Liver (tissue), 8 donors: ENCODE results near the gene CCR5AS.

ENCODE experiments used
- DNase-seq: peaks from one replicate; pipeline ENCODE4 v3.0.0-alpha.2; 2017; ENCODE audit warnings: low spot score
- H3K27ac ChIP-seq, 2 donors: one replicate each; pipeline ENCODE4 v1.7.0; 2013; ENCODE audit warnings: inconsistent platforms in 2 of 2, low read length in 2 of 2, control low read depth in 1 of 2, low read depth in 1 of 2, mild to moderate bottlenecking in 1 of 2
- H3K27me3 ChIP-seq, 4 donors: one replicate each; pipeline versions ENCODE4 v1.6.1 to v1.7.0; 2013; ENCODE audit warnings: low read length in 3 of 4, inconsistent platforms in 1 of 4, mild to moderate bottlenecking in 1 of 4, moderate library complexity in 1 of 4; ENCODE audit not compliant: control insufficient read depth in 4 of 4, insufficient read depth in 4 of 4
- H3K36me3 ChIP-seq, 4 donors: one replicate each; pipeline versions ENCODE4 v1.6.1 to v1.7.0; 2013; ENCODE audit warnings: low read length in 3 of 4, mild to moderate bottlenecking in 3 of 4, low read depth in 1 of 4, moderate library complexity in 1 of 4; ENCODE audit not compliant: control insufficient read depth in 4 of 4, insufficient read depth in 3 of 4
- H3K4me1 ChIP-seq, 4 donors: one replicate each; pipeline versions ENCODE4 v1.6.1 to v1.7.0; 2013; ENCODE audit warnings: low read length in 3 of 4, mild to moderate bottlenecking in 3 of 4, moderate library complexity in 1 of 4; ENCODE audit not compliant: control insufficient read depth in 4 of 4, insufficient read depth in 4 of 4
- H3K4me3 ChIP-seq, 3 donors: one replicate each; pipeline versions ENCODE4 v1.6.1 to v1.7.0; 2013; ENCODE audit warnings: low read length in 3 of 3, control low read depth in 1 of 3, low read depth in 1 of 3, mild to moderate bottlenecking in 1 of 3
- H3K9ac ChIP-seq, 2 donors: one replicate each; pipeline ENCODE4 v1.7.0; 2013; ENCODE audit warnings: low read length in 2 of 2, mild to moderate bottlenecking in 2 of 2, moderate library complexity in 2 of 2, control low read depth in 1 of 2, low read depth in 1 of 2
- H3K9me3 ChIP-seq, 4 donors: one replicate each; pipeline versions ENCODE4 v1.6.1 to v1.7.0; 2013; ENCODE audit warnings: low read length in 3 of 4; ENCODE audit not compliant: control insufficient read depth in 4 of 4
- ATF3 ChIP-seq: IDR thresholded peaks from 2 replicates; pipeline ENCODE4 v1.6.1; 2016; ENCODE audit warnings: antibody characterized with exemption
- CTCF ChIP-seq: fragments of 150-350 bp; IDR thresholded peaks from 2 replicates; pipeline ENCODE4 v1.5.1; 2017; ENCODE audit warnings: improper control_type of control experiment, low read depth, low read length; ENCODE audit not compliant: missing input control
- EGR1 ChIP-seq, 2 donors: IDR thresholded peaks; 2 replicates each; pipeline ENCODE4 v1.6.1; 2016 to 2018; ENCODE audit warnings: antibody characterized with exemption in 2 of 2, low read depth in 2 of 2
- FOXA2 ChIP-seq: IDR thresholded peaks from 2 replicates; pipeline ENCODE4 v1.6.1; 2016; ENCODE audit warnings: antibody characterized with exemption
- GABPA ChIP-seq, 2 donors: IDR thresholded peaks in 1 of 2; conservative IDR thresholded peaks in 1 of 2; 2 replicates each; pipeline ENCODE4 v1.6.1; 2016; ENCODE audit warnings: antibody characterized with exemption in 2 of 2, mild to moderate bottlenecking in 1 of 2, moderate library complexity in 1 of 2
- HNF4A ChIP-seq, 2 donors: conservative IDR thresholded peaks; 2 replicates each; pipeline ENCODE4 v1.6.1; 2016; ENCODE audit warnings: antibody characterized with exemption in 2 of 2, mild to moderate bottlenecking in 2 of 2
- JUND ChIP-seq, 2 donors: IDR thresholded peaks; 2 replicates each; pipeline ENCODE4 v1.6.1; 2016; ENCODE audit warnings: antibody characterized with exemption in 2 of 2
- RAD21 ChIP-seq, 2 donors: IDR thresholded peaks; 2 replicates each; pipeline ENCODE4 v1.6.1; 2016; ENCODE audit warnings: antibody characterized with exemption in 2 of 2, mild to moderate bottlenecking in 2 of 2
- REST ChIP-seq: IDR thresholded peaks from 2 replicates; pipeline ENCODE4 v1.6.1; 2016; ENCODE audit warnings: antibody characterized with exemption, mild to moderate bottlenecking
- SP1 ChIP-seq: IDR thresholded peaks from 2 replicates; pipeline ENCODE4 v1.6.1; 2018; ENCODE audit warnings: antibody characterized with exemption, mild to moderate bottlenecking
- YY1 ChIP-seq: IDR thresholded peaks from 2 replicates; pipeline ENCODE4 v1.6.1; 2016; ENCODE audit warnings: antibody characterized with exemption, mild to moderate bottlenecking
- ZBTB33 ChIP-seq: IDR thresholded peaks from 2 replicates; pipeline ENCODE4 v1.6.1; 2016; ENCODE audit warnings: antibody characterized with exemption
- WGBS: extraction: QIAGEN DNeasy Blood & Tissue Kit; methylation state at CpG from one replicate; pipeline ENCODE4 v1.1.7; 2013; 5-methylcytosine and 5-hydroxymethylcytosine counted together
- donor health status: healthy.
- donor health status: healthy.
- donor health status: healthy.
- donor health status: healthy.
- donor health status: healthy.

The CCR5AS gene

GRCh38 chr3:46454209-46454595, 47.3 kb upstream of the CCR5AS start (continued):
- TF ChIP-seq REST = no peak
- no peak for TF ChIP-seq YY1
- no peak for TF ChIP-seq SP1
- TF ChIP-seq HNF4A (conservative IDR thresholded peaks at IDR 0.05) = no peak
- no peak for TF ChIP-seq GABPA (IDR thresholded peaks at IDR 0.05 in 1 of 2, conservative IDR thresholded peaks at IDR 0.05 in 1 of 2)

GRCh38 chr3:46453526-46454208, 46.8 kb upstream of the CCR5AS start:
- DNase-seq = peak; percentile 14
- TF ChIP-seq EGR1 (IDR thresholded peaks at IDR 0.05; ENCODE audit: low read depth in 2 of 2) (no peak), ZBTB33 (no peak), JUND (IDR thresholded peaks at IDR 0.05) (no peak), ATF3 (no peak), HNF4A (conservative IDR thresholded peaks at IDR 0.05) (no peak), SP1 (no peak)
- H3K36me3 ChIP-seq = no peaks in the 10 kb centered on the region
- WGBS = 70% methylated on average over 7 of the region's 7 CpGs
- H3K27me3 ChIP-seq = no peaks in the 10 kb centered on the region
- H3K4me1 ChIP-seq = no peaks in the 10 kb centered on the region
- no peak overlapping the region for H3K4me3 ChIP-seq
- no peak overlapping the region for H3K27ac ChIP-seq
- no peaks in the 10 kb centered on the region for H3K9me3 ChIP-seq
- H3K9ac ChIP-seq = no peak overlapping the region

- H3K36me3 ChIP-seq = no peaks in the 10 kb centered on the region
- no peak overlapping the region for H3K9ac ChIP-seq
- H3K4me1 ChIP-seq = no peaks in the 10 kb centered on the region
- DNase-seq = no peak
- H3K9me3 ChIP-seq = no peaks in the 10 kb centered on the region
- TF ChIP-seq CTCF (peak; percentile 41), FOXA2 (no peak), RAD21 (IDR thresholded peaks at IDR 0.05) (peak in 1 of 2 donors; percentile 35)
- WGBS = 72% methylated on average over 14 of the region's 14 CpGs
- H3K4me3 ChIP-seq = no peak overlapping the region
- no peak overlapping the region for H3K27ac ChIP-seq
- no peaks in the 10 kb centered on the region for H3K27me3 ChIP-seq
Observed at GRCh38 chr3:46449755-46450552, 43.1 kb upstream of the CCR5AS start.
